GM08714 (cell line): ENCODE measurements around the gene BPIFB4.
"Not testable (repeated sequence)": the region's sequence is repeated elsewhere in the genome, so short reads cannot be mapped to it uniquely, and the experiment has no call there.

Source experiments
- H3K4me3 ChIP-seq: fragments of 200-500 bp; sonication (Bioruptor generic); 2 replicates; pipeline ENCODE4 v1.5.1; 2014; ENCODE audit warnings: mild to moderate bottlenecking, low read length, inconsistent platforms
- ZNF274 ChIP-seq: IDR thresholded peaks from 2 replicates; pipeline ENCODE4 v1.6.1; 2012; ENCODE audit warnings: mild to moderate bottlenecking, low read depth, low read length

The BPIFB4 gene

GRCh38 chr20:33091693-33092092 lies 12.2 kb downstream of the BPIFB4 start:
- TF ChIP-seq ZNF274: no peak
- H3K4me3 ChIP-seq: no peak overlapping the region

DNA sequence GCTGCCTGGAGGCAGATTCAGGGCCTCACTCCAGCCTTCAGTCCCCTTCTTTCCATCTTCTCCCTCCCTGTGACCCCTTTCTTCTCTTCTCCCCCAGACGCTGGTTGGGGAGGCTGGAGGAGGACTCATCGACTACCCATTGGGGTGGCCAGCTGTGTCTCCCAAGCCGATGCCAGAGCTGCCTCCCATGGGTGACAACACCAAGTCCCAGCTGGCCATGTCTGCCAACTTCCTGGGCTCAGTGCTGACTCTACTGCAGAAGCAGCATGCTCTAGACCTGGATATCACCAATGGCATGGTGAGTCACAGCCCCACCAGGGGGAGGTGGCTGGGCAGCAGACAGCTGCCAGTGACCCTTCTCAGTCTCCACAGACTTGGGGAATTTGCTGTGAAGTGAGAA lies 12.9 kb downstream of the BPIFB4 start:
- no peak overlapping the region for H3K4me3 ChIP-seq
- TF ChIP-seq ZNF274: no peak

DNA sequence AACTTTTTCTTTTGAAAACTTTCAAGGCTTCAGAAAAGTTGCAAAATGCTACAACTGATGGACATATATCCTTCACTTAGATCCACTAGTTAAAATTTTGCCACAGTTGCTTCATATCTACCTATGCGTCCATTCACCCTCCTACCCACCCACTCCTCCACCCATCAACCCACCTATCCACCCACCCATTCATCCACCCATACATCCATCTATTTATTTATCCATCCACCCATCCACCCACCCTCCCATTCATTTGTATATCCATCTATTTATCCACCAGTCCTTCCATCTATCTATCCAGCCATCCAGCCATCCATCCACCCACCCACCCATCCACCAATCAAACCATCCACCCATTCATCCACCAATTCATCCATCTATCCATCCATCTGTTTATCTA lies 13.6 kb downstream of the BPIFB4 start:
- TF ChIP-seq ZNF274: no peak
- H3K4me3 ChIP-seq: no peak overlapping the region

- no peak for TF ChIP-seq ZNF274
- no peak overlapping the region for H3K4me3 ChIP-seq
These were observed 14.1 kb downstream of the BPIFB4 start for GRCh38 chr20:33093582-33093981.

- no peak for TF ChIP-seq ZNF274
These were observed 15.8 kb downstream of the BPIFB4 start for GRCh38 chr20:33095249-33095648.

DNA sequence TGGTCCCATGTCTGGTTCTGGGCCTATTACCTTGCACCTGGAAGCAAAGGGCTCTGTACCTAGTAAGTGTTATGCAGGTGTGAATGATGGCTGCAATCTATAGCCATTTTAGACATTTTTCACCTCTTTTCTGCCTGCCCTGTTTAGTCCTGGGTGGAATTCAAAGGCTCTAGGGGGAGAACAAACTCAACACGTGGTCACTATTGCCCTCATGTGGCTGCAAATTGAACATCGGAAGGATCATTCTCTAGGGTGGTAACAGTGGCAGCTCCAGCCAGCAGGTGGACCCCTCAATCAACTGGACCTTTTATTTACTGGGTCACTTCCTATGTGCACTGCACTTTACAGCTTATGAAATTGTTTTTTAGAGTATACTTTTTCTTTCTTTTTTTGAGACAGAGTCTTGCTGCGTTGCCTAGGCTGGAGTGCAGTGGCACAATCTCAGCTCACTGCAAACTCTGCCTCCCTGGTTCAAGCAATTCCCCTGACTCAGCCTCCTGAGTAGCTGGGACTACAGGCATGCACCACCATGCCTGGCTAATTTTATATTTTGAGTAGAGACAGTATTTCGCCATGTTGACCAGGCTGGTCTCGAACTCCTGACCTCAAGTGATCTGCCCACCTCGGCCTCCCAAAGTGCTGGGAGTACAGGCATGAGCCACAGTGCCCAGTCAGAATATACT lies 16.6 kb downstream of the BPIFB4 start:
- H3K4me3 ChIP-seq: not testable (repeated sequence)

More at GRCh38 chr20:33095249-33095648, 15.8 kb downstream of the BPIFB4 start:
- no peak overlapping the region for H3K4me3 ChIP-seq

DNA sequence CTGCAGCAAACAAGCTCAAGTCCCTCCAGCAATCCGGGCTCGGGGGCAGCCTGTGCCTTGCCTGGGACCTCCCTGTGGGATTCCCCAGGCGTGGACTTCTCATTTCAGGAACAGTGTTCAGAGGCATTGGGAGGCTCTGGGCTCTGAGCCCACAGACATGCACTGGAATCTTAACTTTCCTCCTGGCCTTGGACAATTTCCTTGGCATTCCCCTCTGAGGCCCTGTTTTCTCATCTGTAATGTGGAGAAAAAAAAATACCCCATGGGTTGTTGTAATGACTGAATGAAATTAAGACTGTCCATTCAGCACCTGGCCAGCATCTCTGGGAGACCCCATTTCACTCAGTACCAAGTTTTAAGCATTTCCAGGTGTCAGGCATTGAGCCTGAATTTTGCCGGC lies 17.6 kb downstream of the BPIFB4 start:
- no peak overlapping the region for H3K4me3 ChIP-seq
- no peak for TF ChIP-seq ZNF274

DNA sequence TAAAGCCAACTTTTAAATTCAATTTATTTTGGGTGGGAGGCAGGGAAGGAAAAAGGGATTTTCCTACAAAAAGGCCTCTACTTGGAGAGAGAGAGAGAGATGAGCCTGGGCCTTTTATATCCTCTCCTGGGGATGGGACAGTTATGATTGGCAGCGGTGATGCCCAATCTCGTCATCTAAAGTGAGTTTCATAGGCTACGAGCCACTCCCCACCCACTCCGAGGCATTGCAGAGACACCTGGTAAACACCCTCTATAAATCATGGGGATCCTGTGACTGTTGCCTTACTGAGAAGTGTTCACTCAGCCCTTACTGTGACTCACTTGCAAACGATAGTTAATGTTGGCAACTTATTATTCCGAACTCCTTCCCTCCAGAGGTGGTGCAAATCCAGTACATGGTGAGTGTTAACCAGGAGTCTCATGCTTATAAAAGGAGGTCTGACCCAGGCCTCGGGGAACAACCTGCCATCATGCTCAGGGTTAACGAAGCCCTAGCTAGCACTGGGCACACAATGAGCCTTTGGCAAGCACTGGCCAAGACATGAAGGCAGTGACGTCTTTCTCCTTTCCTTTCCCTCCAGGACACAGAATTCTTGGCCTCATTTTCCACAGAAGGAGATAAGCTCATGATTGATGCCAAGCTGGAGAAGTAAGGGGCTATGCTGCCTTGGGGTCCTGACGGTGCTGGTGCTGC lies 20.5 kb downstream of the BPIFB4 start:
- no peak overlapping the region for H3K4me3 ChIP-seq
- no peak for TF ChIP-seq ZNF274

- no peak overlapping the region for H3K4me3 ChIP-seq
- no peak for TF ChIP-seq ZNF274
These were observed 24.1 kb downstream of the BPIFB4 start for GRCh38 chr20:33103556-33103955.

- no peak for TF ChIP-seq ZNF274
- no peak overlapping the region for H3K4me3 ChIP-seq
These were observed 24.9 kb downstream of the BPIFB4 start for GRCh38 chr20:33104336-33104735.

DNA sequence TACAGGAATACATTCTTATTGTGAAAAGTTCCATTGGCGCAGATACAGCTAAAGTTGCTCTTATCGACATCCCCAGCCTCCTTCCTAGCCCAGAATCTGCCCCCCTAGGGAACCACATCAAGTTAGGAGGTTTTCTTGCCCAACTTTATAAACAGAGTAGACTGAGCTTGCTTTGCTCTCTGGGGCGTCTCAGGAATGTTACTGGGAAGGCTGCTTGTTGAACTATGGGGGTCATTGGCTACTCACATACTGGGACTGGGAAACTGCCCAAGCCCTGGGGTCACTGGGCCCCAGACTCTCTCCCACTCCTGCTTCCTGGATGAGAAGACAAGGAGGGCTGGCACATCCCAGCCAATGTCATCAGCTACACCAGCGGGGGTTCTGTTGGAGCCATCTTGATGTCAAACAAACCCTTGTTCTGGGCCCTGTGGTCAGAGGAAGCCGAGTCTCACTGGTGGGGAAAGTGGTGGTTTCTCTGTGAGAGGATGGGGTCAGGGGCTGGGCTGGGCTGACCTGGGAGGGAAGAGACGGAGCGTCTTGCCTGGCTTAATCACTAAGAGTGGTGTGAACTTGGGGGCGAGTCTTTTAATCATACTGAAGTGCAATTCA lies 26.0 kb downstream of the BPIFB4 start:
- no peak overlapping the region for H3K4me3 ChIP-seq
- TF ChIP-seq ZNF274: no peak

DNA sequence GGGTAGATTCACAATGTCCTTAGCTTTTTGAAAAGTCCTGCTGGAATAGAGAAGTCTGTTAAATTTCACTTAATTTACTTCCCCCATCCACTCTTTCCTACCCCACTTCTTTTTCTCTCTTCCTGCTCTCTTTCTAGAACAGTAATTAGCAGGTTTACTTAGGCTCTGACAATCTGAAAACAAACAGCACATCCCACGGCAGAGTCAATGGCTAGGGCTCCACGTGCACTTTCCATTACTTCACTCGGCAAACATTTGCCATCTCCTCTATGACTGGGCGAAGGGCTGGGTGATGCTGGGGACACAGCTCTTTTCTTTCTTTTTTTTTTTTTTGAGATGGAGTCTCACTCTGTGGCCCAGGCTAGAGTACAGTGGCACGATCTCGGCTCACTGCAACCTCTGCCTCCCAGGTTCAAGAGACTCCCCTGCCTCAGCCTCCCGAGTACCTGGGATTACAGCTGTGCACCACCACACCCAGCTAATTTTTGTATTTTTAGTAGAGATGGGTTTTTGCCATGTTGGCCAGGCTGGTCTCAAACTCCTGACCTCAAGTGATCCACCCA lies 26.7 kb downstream of the BPIFB4 start:
- not testable (repeated sequence) for H3K4me3 ChIP-seq

GRCh38 chr20:33108661-33109060 lies 29.2 kb downstream of the BPIFB4 start:
- H3K4me3 ChIP-seq: no peak overlapping the region
- TF ChIP-seq ZNF274: no peak

DNA sequence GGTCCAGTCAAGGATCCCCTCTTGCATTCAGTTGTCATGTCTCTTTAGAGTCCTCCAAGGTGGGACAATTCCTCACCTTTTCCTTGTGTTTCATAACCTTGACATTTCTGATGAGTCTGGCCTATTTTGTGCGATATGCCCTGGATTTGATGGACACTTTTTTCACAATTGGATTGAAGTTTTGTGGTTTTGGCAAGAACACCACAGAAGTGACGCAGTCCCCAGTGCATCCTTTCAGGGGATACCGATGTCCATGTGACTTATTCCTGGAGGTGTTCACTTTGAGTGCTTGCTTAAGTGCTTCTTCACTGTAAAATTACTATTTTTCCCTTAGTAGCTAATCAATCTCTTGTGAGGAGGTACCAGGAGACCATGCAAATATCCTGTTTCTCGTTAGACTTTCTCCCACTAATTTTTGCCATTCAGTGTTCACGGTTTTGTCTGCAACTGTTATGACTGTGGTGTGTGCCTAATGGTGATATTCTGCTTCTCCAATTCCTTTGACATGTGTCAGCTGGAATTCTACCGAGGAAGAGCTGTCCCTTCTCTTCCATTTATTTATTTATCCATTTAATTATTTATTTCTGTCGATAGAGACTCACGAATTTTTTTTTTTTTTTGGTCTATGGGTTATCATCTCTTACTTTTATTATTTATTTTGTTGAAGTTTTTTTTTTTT lies 30.8 kb downstream of the BPIFB4 start:
- no peak overlapping the region for H3K4me3 ChIP-seq
- no peak for TF ChIP-seq ZNF274

DNA sequence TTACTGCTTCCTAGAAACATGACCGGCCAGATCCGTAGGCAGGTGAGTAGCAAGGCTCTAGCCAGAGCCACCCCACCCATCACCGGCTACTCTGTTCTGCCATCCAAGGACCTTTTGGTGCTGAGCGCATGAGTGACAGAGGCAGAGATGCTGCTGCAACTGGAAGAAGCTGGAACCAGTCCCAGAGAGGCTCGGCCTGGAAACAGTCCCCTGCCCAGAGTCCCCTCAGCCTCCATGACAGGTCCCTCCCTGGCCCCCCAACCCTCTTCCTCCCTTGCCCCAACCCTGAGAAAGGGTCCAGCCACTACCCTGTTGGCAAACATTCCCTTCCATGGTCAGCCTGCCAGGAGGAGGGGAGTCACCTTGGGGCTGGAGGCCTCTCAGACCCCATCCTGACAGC lies 31.9 kb downstream of the BPIFB4 start:
- no peak for TF ChIP-seq ZNF274
- H3K4me3 ChIP-seq: no peak overlapping the region
